Gastroesophageal sphincter (tissue), 4 donors: Measurements from ENCODE around the gene FLNC. TPM values are rescaled to one million over a fixed set of nuclear protein-coding genes. Genes with fewer than 3 reads are reported as not detected.

Experiments
- ATAC-seq: fragments of 150-250 bp; one replicate; pipeline ENCODE4 v1.9.1; 2016; ENCODE audit warnings: mild to moderate bottlenecking, moderate library complexity
- H3K27ac ChIP-seq, 4 donors: fragments of 200-600 bp; sonication (generic) in 3 of 4; 1 replicate in 3 of 4; 2 replicates in 1 of 4; pipeline ENCODE4 v1.5.1; 2016 to 2019
- H3K27me3 ChIP-seq: fragments of 200-600 bp; sonication (generic); one replicate; pipeline ENCODE4 v1.5.1; 2019
- H3K36me3 ChIP-seq, 2 donors: fragments of 200-600 bp; sonication (generic); one replicate each; pipeline ENCODE4 v1.5.1; 2019; ENCODE audit warnings: control low read depth in 1 of 2
- H3K4me1 ChIP-seq, 3 donors: fragments of 200-600 bp; sonication (generic); 1 replicate in 2 of 3; 2 replicates in 1 of 3; pipeline ENCODE4 v1.5.1; 2016 to 2019; ENCODE audit warnings: control low read depth in 2 of 3
- H3K4me3 ChIP-seq, 2 donors: fragments of 200-600 bp; sonication (generic); one replicate each; pipeline ENCODE4 v1.5.1; 2019; ENCODE audit warnings: mild to moderate bottlenecking in 1 of 2, moderate library complexity in 1 of 2
- H3K9me3 ChIP-seq, 3 donors: fragments of 200-600 bp; sonication (generic); one replicate each; pipeline ENCODE4 v1.5.1; 2017 to 2019; ENCODE audit warnings: control low read depth in 2 of 3
- EP300 ChIP-seq: sonication (generic); formaldehyde crosslinking; IDR thresholded peaks from one replicate; pipeline ENCODE4 v1.6.1; 2017; ENCODE audit warnings: antibody characterized with exemption, mild to moderate bottlenecking
- POLR2A ChIP-seq, 2 donors: fragments of 450-650 bp; IDR thresholded peaks; one replicate each; pipeline ENCODE4 v1.6.1; 2017; ENCODE audit warnings: antibody characterized with exemption in 2 of 2, mild to moderate bottlenecking in 2 of 2, moderate library complexity in 1 of 2
- POLR2AphosphoS5 ChIP-seq: sonication (generic); formaldehyde crosslinking; IDR thresholded peaks from one replicate; pipeline ENCODE4 v1.6.1; 2017; ENCODE audit warnings: antibody characterized with exemption
- WGBS, 2 donors: methylation state at CpG; one replicate each; pipeline ENCODE4 v1.1.5; 2018; ENCODE audit warnings: low coverage in 1 of 2; 5-methylcytosine and 5-hydroxymethylcytosine counted together
- total RNA-seq, 4 donors: library from RNA; depleted of rRNA; stranded (reverse); fragments of >200 nt; gene quantifications; one replicate each; pipeline ENCODE4 v1.1.0, GENCODE V29; 2016
- TF ChIP-seq, protein P1 (sequence below), 4 experiments: fragments of 200-600 bp in 2 of 4; fragments of 450-650 bp in 2 of 4; sonication (generic) in 1 of 4; IDR thresholded peaks; one replicate each; pipeline ENCODE4 v1.5.1; 2017 to 2019; ENCODE audit warnings: antibody characterized with exemption in 4 of 4, mild to moderate bottlenecking in 2 of 4, moderate library complexity in 2 of 4

FLNC gene
- total RNA-seq, 4 donors from 2014 or later = 308 to 1,162 (median 401) TPM

- peaks cover 0 to 80% of the 10 kb centered on the region in 2 donors for H3K36me3 ChIP-seq
- TF ChIP-seq EP300 (no peak), POLR2AphosphoS5 (peak; percentile 20), POLR2A (IDR thresholded peaks at IDR 0.05) (no peak)
- TF ChIP-seq, protein P1, sequence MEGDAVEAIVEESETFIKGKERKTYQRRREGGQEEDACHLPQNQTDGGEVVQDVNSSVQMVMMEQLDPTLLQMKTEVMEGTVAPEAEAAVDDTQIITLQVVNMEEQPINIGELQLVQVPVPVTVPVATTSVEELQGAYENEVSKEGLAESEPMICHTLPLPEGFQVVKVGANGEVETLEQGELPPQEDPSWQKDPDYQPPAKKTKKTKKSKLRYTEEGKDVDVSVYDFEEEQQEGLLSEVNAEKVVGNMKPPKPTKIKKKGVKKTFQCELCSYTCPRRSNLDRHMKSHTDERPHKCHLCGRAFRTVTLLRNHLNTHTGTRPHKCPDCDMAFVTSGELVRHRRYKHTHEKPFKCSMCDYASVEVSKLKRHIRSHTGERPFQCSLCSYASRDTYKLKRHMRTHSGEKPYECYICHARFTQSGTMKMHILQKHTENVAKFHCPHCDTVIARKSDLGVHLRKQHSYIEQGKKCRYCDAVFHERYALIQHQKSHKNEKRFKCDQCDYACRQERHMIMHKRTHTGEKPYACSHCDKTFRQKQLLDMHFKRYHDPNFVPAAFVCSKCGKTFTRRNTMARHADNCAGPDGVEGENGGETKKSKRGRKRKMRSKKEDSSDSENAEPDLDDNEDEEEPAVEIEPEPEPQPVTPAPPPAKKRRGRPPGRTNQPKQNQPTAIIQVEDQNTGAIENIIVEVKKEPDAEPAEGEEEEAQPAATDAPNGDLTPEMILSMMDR (IDR thresholded peaks at IDR 0.05) = no peak
- H3K27me3 ChIP-seq = no peaks in the 10 kb centered on the region
- no peak for ATAC-seq
- WGBS, 2 donors = 50% methylated on average over 2 of the region's 16 CpGs; no CpG with 5 or more reads in 1 of the 2 donors
- H3K4me1 ChIP-seq = peaks cover 0 to 67% (median 35%) of the 10 kb centered on the region in 3 donors
- peak overlapping the region in 3 of 4 donors; percentile 94 to 96 (median 95) for H3K27ac ChIP-seq
- no peaks in the 10 kb centered on the region for H3K9me3 ChIP-seq
- H3K4me3 ChIP-seq = no peak overlapping the region
Measured at GRCh38 chr7:128837521-128837921, 7.3 kb downstream of the FLNC start.

DNA sequence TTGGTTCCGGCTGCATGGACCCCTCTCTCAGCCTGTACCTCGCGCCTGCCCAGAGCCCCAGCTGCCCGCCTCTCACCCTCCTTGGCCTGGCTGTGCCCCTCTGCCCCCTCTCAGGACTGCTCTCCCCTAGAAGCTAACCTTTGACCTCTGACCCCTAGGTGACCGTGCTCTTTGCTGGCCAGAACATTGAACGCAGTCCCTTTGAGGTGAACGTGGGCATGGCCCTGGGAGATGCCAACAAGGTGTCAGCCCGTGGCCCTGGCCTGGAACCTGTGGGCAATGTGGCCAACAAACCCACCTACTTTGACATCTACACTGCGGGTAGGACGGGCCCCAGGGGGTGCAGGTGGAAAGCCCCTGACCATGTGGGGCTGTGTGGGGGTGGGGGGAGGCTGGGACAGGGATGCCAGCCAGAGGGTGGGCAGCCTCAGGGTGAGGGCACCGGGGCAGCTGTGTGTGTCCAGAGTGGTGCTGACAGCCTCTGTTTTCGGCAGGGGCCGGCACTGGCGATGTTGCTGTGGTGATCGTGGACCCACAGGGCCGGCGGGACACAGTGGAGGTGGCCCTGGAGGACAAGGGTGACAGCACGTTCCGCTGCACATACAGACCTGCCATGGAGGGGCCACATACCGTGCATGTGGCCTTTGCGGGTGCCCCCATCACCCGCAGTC is 8.0 kb downstream of the FLNC start:
- TF ChIP-seq POLR2A (IDR thresholded peaks at IDR 0.05) (no peak), POLR2AphosphoS5 (no peak), EP300 (no peak)
- TF ChIP-seq, protein P1 (IDR thresholded peaks at IDR 0.05) = no peak
- no peak for ATAC-seq
- Histone ChIP-seq H3K4me1 (peaks cover 0 to 60% (median 28%) of the 10 kb centered on the region in 3 donors), H3K4me3 (no peak overlapping the region), H3K36me3 (peaks cover 0 to 87% of the 10 kb centered on the region in 2 donors), H3K27me3 (no peaks in the 10 kb centered on the region), H3K9me3 (no peaks in the 10 kb centered on the region), H3K27ac (peak overlapping the region in 3 of 4 donors; percentile 94 to 96 (median 95))
- WGBS, 2 donors = 80 to 94% methylated on average over 1 to 7 of the region's 22 CpGs

DNA sequence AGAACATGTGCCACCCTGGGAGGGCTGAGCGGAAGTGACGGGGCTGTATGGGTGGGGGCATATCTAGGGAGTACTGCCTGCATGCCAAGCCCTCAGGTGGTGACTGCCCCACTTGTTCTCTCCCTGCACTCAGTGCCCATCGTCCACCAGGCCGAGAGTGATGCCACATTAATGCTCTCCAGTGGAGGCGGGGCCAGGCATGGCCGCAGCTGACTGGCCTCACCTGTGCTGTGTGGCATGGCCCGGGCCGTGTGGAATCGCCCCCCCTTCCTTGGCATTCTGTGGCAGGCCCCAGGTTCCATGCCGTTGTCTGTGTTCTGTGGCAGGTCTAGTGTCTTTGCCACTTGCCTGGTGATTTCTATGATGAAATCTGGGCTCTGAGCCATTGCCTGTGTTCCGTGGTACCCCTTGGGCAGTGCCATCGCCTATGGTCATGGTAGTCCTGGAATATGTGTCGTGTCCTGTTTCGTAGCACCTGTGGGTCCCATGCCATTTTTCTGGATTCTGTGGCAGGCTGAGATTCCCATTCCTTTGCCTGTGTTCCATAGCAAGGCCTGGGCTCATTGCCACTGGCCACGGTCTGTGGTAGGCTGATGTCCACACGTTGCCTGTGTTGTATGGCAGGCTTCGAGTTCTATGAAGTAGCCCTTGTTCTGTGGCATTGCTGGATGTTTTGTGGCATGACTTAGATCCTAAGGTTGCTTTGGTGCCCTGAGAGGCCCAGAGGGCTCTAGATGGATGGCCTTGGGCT is 8.9 kb downstream of the FLNC start:
- TF ChIP-seq EP300 (no peak), POLR2A (IDR thresholded peaks at IDR 0.05) (no peak), POLR2AphosphoS5 (peak; percentile 3)
- TF ChIP-seq, protein P1 (IDR thresholded peaks at IDR 0.05) = no peak
- WGBS, 2 donors = 81% methylated on average over 9 of the region's 17 CpGs; no CpG with 5 or more reads in 1 of the 2 donors
- Histone ChIP-seq H3K9me3 (no peaks in the 10 kb centered on the region), H3K27ac (peak overlapping the region in 3 of 4 donors; percentile 59 to 96 (median 94)), H3K36me3 (peaks cover 0 to 96% of the 10 kb centered on the region in 2 donors), H3K4me1 (peaks cover 0 to 51% (median 20%) of the 10 kb centered on the region in 3 donors), H3K4me3 (no peak overlapping the region), H3K27me3 (no peaks in the 10 kb centered on the region)
- no peak for ATAC-seq

DNA sequence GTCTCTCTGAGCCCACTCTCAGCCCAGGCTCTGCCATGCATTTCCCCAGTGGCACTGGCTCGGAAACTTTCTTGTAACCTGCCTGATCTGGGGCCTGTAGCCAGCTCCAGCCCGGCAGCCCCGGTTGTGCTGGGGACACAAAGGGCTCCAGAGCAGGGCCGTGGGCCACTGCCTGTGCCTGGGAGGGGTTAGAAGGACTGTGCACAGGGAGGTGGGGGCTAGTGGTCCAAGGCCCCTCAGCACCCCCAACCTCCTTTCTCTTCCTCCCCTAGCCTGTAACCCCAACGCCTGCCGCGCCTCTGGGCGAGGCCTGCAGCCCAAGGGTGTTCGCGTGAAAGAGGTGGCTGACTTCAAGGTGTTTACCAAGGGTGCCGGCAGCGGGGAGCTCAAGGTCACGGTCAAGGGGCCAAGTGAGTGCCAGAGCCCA is 9.6 kb downstream of the FLNC start:
- Histone ChIP-seq H3K9me3 (no peaks in the 10 kb centered on the region), H3K4me3 (no peak overlapping the region), H3K27me3 (no peaks in the 10 kb centered on the region), H3K4me1 (peaks cover 0 to 44% (median 18%) of the 10 kb centered on the region in 3 donors), H3K27ac (peak overlapping the region in 3 of 4 donors; percentile 59 to 96 (median 94)), H3K36me3 (peaks cover 0 to 100% of the 10 kb centered on the region in 2 donors)
- TF ChIP-seq EP300 (no peak), POLR2A (IDR thresholded peaks at IDR 0.05) (no peak), POLR2AphosphoS5 (no peak)
- TF ChIP-seq, protein P1 (IDR thresholded peaks at IDR 0.05) = no peak
- no peak for ATAC-seq
- no CpG with 5 or more reads among the region's 13 CpGs for WGBS, 2 donors
